ENCODE results near the gene SNX25.

GRCh38 chr4:185384930-185385331 lies 175.5 kb downstream of the SNX25 start:
- TF ChIP-seq CTCF (IDR thresholded peaks at IDR 0.05) (no peak), EP300 (IDR thresholded peaks at IDR 0.05) (no peak)
